GM12878 (cell line): ENCODE data around the gene TOP3A.
"Not testable (repeated sequence)": the region's sequence is repeated elsewhere in the genome, so short reads cannot be mapped to it uniquely, and the experiment has no call there.

Experiments used
- CREM ChIP-seq: IDR thresholded peaks from 2 replicates; pipeline ENCODE4 v1.6.1; 2014; ENCODE audit warnings: antibody characterized with exemption, low read depth
- MAX ChIP-seq: IDR thresholded peaks from 2 replicates; pipeline ENCODE4 v1.6.1; 2012; ENCODE audit warnings: low read depth, low read length, improper control_type of control experiment
- POLR2A ChIP-seq: IDR thresholded peaks from 2 replicates; pipeline ENCODE4 v1.6.1; 2011; ENCODE audit warnings: low read depth, mild to moderate bottlenecking, low read length
- SRF ChIP-seq, 2 experiments: IDR thresholded peaks; 2 replicates each; pipeline ENCODE4 v1.6.1; 2011; ENCODE audit warnings: low read depth in 2 of 2, low read length in 2 of 2, mild to moderate bottlenecking in 1 of 2, moderate library complexity in 1 of 2
- USF2 ChIP-seq: IDR thresholded peaks from 2 replicates; pipeline ENCODE4 v1.6.1; 2011; ENCODE audit warnings: low read depth, low read length, improper control_type of control experiment, borderline replicate concordance
- ZSCAN29 ChIP-seq: fragments of 450-650 bp; IDR thresholded peaks from 2 replicates; pipeline ENCODE4 v1.6.1; 2017; ENCODE audit warnings: mild to moderate bottlenecking, moderate library complexity

DNA sequence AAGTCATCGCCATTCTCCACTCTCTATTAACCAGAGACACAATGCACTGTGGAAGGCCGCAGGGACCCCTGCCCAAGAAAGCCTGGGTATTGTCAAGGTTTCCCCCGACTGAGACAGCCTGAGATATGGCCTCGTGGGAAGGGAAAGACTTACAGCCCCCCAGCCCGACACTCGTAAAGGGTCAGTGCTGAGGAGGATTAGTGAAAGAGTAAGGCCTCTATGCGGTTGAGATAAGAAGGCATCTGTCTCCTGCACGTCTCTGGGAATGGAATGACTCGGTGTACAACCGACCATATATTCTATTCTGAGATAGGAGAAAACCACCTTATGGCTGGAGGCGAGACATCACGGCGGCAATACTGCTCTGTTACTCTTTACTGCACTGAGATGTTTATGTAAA lies 11.6 kb downstream of the TOP3A start:
- TF ChIP-seq MAX; POLR2A; CREM; SRF (IDR thresholded peaks at IDR 0.05; ENCODE audit: low read depth in 2 of 2, low read length in 2 of 2); ZSCAN29; USF2: not testable (repeated sequence)
